ENCODE results near the gene PPP1CA.

DNA sequence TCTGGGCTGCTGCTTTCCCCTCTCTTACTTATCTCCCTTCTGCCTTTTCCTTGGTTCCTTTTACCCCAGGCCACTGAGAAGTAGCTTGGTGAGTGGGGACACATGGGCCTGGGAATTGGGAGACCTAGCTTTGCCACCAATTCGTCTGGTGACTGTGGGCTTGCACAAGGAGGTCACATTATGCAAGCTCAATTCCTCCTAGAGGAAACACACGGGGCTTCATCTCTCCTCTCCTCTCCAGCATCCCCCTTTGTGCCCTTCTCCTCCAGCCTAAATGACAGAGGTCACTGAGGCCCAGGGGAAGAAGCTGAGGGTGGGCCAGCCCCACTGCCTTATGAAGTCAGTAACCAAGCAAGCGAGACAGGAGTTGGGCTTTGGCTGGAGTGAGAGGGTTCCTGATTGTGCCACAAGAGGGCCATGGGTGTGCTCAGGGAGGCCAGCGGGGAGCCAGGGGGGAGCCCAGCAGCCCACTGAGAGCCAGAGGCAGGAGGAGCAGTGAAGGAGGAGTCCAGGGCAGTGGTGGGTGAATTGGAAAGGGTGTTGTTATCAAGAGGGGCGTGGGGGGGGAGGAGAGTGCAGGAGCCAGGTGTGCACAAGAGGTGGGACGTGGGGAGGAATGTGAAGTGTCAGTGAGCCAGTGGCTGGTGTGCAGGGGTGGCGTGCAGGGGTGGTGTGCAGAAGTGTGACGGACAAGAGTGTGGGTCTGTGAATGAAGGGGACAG is 30.3 kb downstream of the PPP1CA start:
- TF ChIP-seq CTCF (IDR thresholded peaks at IDR 0.05; ENCODE audit: low read depth, low read length, poor library complexity, severe bottlenecking) (peak; percentile 63), EZH2phosphoT487 (IDR thresholded peaks at IDR 0.05; ENCODE audit: borderline replicate concordance, low read length) (no peak)

Measured in DOHH2 (cell line).